Measurements from ENCODE around the gene CSNK1G1. TPM values are rescaled to one million over a fixed set of nuclear protein-coding genes. Genes with fewer than 3 reads are reported as not detected.
"Not testable (repeated sequence)": the region's sequence is repeated elsewhere in the genome, so short reads cannot be mapped to it uniquely, and the experiment has no call there.

CSNK1G1 gene
- total and polyA plus RNA-seq, 2 donors (not counting 1 experiment from before 2014, with no cell fraction given): 18.2 to 27.1 TPM

DNA sequence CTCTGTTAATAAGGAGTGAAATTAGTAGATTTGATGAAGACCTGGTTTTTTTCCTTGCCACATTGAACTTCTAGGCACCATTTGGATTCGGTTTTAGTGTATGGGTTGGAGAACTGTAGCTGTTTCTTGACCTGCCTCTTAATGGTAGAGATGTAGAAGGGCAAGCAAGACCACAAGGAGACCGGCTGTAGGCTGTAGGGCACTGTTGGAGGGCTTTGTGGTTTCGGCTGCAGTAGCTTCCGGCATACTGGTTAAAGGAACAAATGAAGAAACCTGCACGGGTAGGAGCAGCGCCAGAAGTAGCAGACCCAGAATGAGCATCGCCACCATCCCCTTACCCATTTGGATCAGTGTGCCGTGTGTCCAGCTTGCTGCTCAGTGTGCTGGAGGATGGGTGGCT, 17.4 kb upstream of the CSNK1G1 start:
- no peak overlapping the region for H2AFZ ChIP-seq (ENCODE audit: low read length)
- H3K9ac ChIP-seq (ENCODE audit: insufficient read depth, low read length): no peak overlapping the region
- H3K27ac ChIP-seq (ENCODE audit: insufficient read depth, low read length): no peak overlapping the region
- H3K27me3 ChIP-seq (ENCODE audit: control insufficient read depth, insufficient read depth, low read length): no peaks in the 10 kb centered on the region
- H3K36me3 ChIP-seq (ENCODE audit: control insufficient read depth, insufficient read depth, low read length): no peaks in the 10 kb centered on the region
- peaks cover 1% of the 10 kb centered on the region for H3K79me2 ChIP-seq (ENCODE audit: control insufficient read depth, insufficient read depth, low read length)
- H3K4me2 ChIP-seq (ENCODE audit: extremely low read depth, insufficient read depth, low read length): no peak overlapping the region
- H3K4me3 ChIP-seq (replicated peaks in 1 of 4; ENCODE audit: control extremely low read depth in 1 of 4, insufficient read depth in 1 of 4, low read depth in 3 of 4, low read length in 4 of 4): no peak overlapping the region
- TF ChIP-seq, protein P1, sequence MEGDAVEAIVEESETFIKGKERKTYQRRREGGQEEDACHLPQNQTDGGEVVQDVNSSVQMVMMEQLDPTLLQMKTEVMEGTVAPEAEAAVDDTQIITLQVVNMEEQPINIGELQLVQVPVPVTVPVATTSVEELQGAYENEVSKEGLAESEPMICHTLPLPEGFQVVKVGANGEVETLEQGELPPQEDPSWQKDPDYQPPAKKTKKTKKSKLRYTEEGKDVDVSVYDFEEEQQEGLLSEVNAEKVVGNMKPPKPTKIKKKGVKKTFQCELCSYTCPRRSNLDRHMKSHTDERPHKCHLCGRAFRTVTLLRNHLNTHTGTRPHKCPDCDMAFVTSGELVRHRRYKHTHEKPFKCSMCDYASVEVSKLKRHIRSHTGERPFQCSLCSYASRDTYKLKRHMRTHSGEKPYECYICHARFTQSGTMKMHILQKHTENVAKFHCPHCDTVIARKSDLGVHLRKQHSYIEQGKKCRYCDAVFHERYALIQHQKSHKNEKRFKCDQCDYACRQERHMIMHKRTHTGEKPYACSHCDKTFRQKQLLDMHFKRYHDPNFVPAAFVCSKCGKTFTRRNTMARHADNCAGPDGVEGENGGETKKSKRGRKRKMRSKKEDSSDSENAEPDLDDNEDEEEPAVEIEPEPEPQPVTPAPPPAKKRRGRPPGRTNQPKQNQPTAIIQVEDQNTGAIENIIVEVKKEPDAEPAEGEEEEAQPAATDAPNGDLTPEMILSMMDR (conservative IDR thresholded peaks at IDR 0.05 in 1 of 2, IDR thresholded peaks at IDR 0.05 in 1 of 2; ENCODE audit: low read depth in 1 of 2, low read length in 2 of 2): no peak
- TF ChIP-seq EZH2 (IDR thresholded peaks at IDR 0.05; ENCODE audit: low read length, missing control alignments): no peak
- no peaks in the 10 kb centered on the region for H3K4me1 ChIP-seq (ENCODE audit: control insufficient read depth, extremely low read depth, insufficient read depth, low read length)
- no peaks in the 10 kb centered on the region for H4K20me1 ChIP-seq (ENCODE audit: control insufficient read depth, extremely low read depth, insufficient read depth, low read length)
- H3K9me3 ChIP-seq (ENCODE audit: control insufficient read depth, insufficient read depth, low read depth, low read length): no peaks in the 10 kb centered on the region
- DNase-seq (ENCODE audit: low read depth in 2 of 2): no peak

DNA sequence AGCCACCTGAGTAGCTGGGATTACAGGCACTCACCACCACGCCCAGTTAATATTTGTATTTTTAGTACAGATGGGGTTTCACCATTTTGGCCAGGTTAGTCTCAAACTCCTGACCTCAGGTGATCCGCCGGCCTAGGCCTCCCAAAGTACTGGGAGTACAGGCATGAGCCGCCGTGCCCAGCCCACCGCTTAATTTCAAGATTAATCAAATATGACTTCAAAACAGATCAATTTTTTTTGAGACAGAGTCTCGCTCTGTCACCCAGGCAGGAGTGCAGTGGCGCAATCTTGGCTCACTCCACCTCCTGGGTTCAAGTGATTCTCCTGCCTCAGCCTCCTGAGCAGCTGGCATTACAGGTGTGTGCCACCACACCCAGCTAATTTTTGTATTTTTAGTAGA, 15.4 kb upstream of the CSNK1G1 start:
- H4K20me1 ChIP-seq (ENCODE audit: control insufficient read depth, extremely low read depth, insufficient read depth, low read length); H2AFZ ChIP-seq (ENCODE audit: low read length); H3K9ac ChIP-seq (ENCODE audit: insufficient read depth, low read length); H3K4me2 ChIP-seq (ENCODE audit: extremely low read depth, insufficient read depth, low read length); H3K36me3 ChIP-seq (ENCODE audit: control insufficient read depth, insufficient read depth, low read length); H3K4me3 ChIP-seq (replicated peaks in 1 of 4; ENCODE audit: control extremely low read depth in 1 of 4, insufficient read depth in 1 of 4, low read depth in 3 of 4, low read length in 4 of 4); H3K4me1 ChIP-seq (ENCODE audit: control insufficient read depth, extremely low read depth, insufficient read depth, low read length); H3K79me2 ChIP-seq (ENCODE audit: control insufficient read depth, insufficient read depth, low read length); H3K27ac ChIP-seq (ENCODE audit: insufficient read depth, low read length); H3K9me3 ChIP-seq (ENCODE audit: control insufficient read depth, insufficient read depth, low read depth, low read length); DNase-seq (ENCODE audit: low read depth in 2 of 2); H3K27me3 ChIP-seq (ENCODE audit: control insufficient read depth, insufficient read depth, low read length): not testable (repeated sequence)

DNA sequence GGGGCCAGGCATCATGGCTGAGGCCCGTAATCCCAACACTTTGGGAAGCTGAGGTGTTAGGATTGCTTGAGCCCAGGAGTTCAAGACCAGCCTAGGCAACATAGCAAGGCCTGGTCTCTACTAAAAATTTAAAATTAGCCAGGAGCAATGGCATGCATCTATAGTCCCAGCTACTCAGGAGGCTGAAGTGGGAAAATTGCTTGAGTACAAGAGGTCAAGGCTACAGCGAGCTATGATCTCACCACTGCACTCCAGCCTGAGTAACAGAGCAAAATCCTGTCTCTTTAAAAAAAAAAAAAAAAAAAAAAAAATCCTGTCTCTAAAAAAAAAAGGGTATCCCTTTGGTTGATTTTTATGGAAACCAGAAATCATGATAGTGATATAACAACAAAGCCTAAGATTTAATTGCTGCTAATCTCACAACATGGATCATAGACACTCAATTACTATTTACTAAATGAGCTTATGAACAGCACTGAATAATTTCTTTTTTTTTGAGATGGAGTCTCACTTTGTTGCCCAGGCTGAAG, 13.2 kb upstream of the CSNK1G1 start:
- TF ChIP-seq, protein P1 (conservative IDR thresholded peaks at IDR 0.05 in 1 of 2, IDR thresholded peaks at IDR 0.05 in 1 of 2; ENCODE audit: low read depth in 1 of 2, low read length in 2 of 2): no peak
- TF ChIP-seq EZH2 (IDR thresholded peaks at IDR 0.05; ENCODE audit: low read length, missing control alignments): no peak
- peak in 1 of 2 donors; percentile 32 for DNase-seq (ENCODE audit: low read depth in 2 of 2)

More for the DNA sequence above, 13.2 kb upstream of the CSNK1G1 start:
- H3K9me3 ChIP-seq (ENCODE audit: control insufficient read depth, insufficient read depth, low read depth, low read length): no peaks in the 10 kb centered on the region
- H3K9ac ChIP-seq (ENCODE audit: insufficient read depth, low read length): no peak overlapping the region
- no peak overlapping the region for H3K4me3 ChIP-seq (replicated peaks in 1 of 4; ENCODE audit: control extremely low read depth in 1 of 4, insufficient read depth in 1 of 4, low read depth in 3 of 4, low read length in 4 of 4)
- no peaks in the 10 kb centered on the region for H3K36me3 ChIP-seq (ENCODE audit: control insufficient read depth, insufficient read depth, low read length)
- no peaks in the 10 kb centered on the region for H3K27me3 ChIP-seq (ENCODE audit: control insufficient read depth, insufficient read depth, low read length)
- H3K27ac ChIP-seq (ENCODE audit: insufficient read depth, low read length): no peak overlapping the region
- peaks cover 1% of the 10 kb centered on the region for H3K79me2 ChIP-seq (ENCODE audit: control insufficient read depth, insufficient read depth, low read length)
- H4K20me1 ChIP-seq (ENCODE audit: control insufficient read depth, extremely low read depth, insufficient read depth, low read length): no peaks in the 10 kb centered on the region
- H3K4me2 ChIP-seq (ENCODE audit: extremely low read depth, insufficient read depth, low read length): no peak overlapping the region
- no peaks in the 10 kb centered on the region for H3K4me1 ChIP-seq (ENCODE audit: control insufficient read depth, extremely low read depth, insufficient read depth, low read length)
- no peak overlapping the region for H2AFZ ChIP-seq (ENCODE audit: low read length)
